ENCODE results near the gene GAK. TPM values are rescaled to one million over a fixed set of nuclear protein-coding genes. Genes with fewer than 3 reads are reported as not detected.
"Not testable (repeated sequence)": the region's sequence is repeated elsewhere in the genome, so short reads cannot be mapped to it uniquely, and the experiment has no call there.

Gene GAK
- total RNA-seq, 2 donors from 2014 or later, result 104 to 121 TPM

GRCh38 chr4:929096-929765, 2.9 kb downstream of the GAK start:
- no peak for TF ChIP-seq CTCF (conservative IDR thresholded peaks at IDR 0.05)
- Histone ChIP-seq H3K4me3 (ENCODE audit: low read length) (no peak overlapping the region), H3K27ac (ENCODE audit: low read depth, low read length) (no peak overlapping the region), H3K4me1 (ENCODE audit: control insufficient read depth, insufficient read depth, low read length) (peaks cover 7% of the 10 kb centered on the region), H3K9ac (ENCODE audit: extremely low read depth, low read length, poor library complexity, severe bottlenecking) (no peak overlapping the region), H3K36me3 (ENCODE audit: control insufficient read depth, insufficient read depth, low read length) (peaks cover 6% of the 10 kb centered on the region), H3K9me3 (ENCODE audit: control insufficient read depth, low read length) (no peaks in the 10 kb centered on the region), H3K27me3 (ENCODE audit: control insufficient read depth, insufficient read depth, low read length, poor library complexity, severe bottlenecking) (peaks cover 3% of the 10 kb centered on the region)
- peaks cover 32% of the 10 kb centered on the region for H3K4me1 Mint-ChIP-seq
- DNase-seq, result peak; percentile 24
- no peaks in the 10 kb centered on the region for H3K9me3 Mint-ChIP-seq
- peaks cover under 1% of the 10 kb centered on the region for H3K27me3 Mint-ChIP-seq (ENCODE audit: insufficient read depth)
- H3K27ac Mint-ChIP-seq, result no peak overlapping the region
- H3K36me3 Mint-ChIP-seq (ENCODE audit: low read depth), result no peaks in the 10 kb centered on the region
- H3K4me3 Mint-ChIP-seq, result no peak overlapping the region
- WGBS, 2 experiments (ENCODE audit: insufficient coverage in 1 of 2, insufficient read length in 1 of 2), result 94 to 100% methylated on average over 5 to 17 of the region's 17 CpGs

GRCh38 chr4:927566-927965, 4.5 kb downstream of the GAK start:
- peaks cover 28% of the 10 kb centered on the region for H3K4me1 Mint-ChIP-seq
- H3K9me3 Mint-ChIP-seq; H3K36me3 Mint-ChIP-seq (ENCODE audit: low read depth); H3K27me3 Mint-ChIP-seq (ENCODE audit: insufficient read depth); H3K27me3 ChIP-seq (ENCODE audit: control insufficient read depth, insufficient read depth, low read length, poor library complexity, severe bottlenecking); H3K27ac ChIP-seq (ENCODE audit: low read depth, low read length); H3K9ac ChIP-seq (ENCODE audit: extremely low read depth, low read length, poor library complexity, severe bottlenecking); H3K4me3 ChIP-seq (ENCODE audit: low read length); H3K9me3 ChIP-seq (ENCODE audit: control insufficient read depth, low read length); H3K4me1 ChIP-seq (ENCODE audit: control insufficient read depth, insufficient read depth, low read length); H3K4me3 Mint-ChIP-seq; H3K27ac Mint-ChIP-seq; H3K36me3 ChIP-seq (ENCODE audit: control insufficient read depth, insufficient read depth, low read length): not testable (repeated sequence)
- DNase-seq, result peak; percentile 41
- WGBS, 2 experiments (ENCODE audit: insufficient coverage in 1 of 2, insufficient read length in 1 of 2), result 95% methylated on average over 4 to 19 of the region's 21 CpGs

GRCh38 chr4:926538-926937, 5.6 kb downstream of the GAK start:
- H3K27ac Mint-ChIP-seq, result no peak overlapping the region
- H3K36me3 ChIP-seq (ENCODE audit: control insufficient read depth, insufficient read depth, low read length), result peaks cover 6% of the 10 kb centered on the region
- H3K4me3 ChIP-seq (ENCODE audit: low read length), result no peak overlapping the region
- H3K9ac ChIP-seq (ENCODE audit: extremely low read depth, low read length, poor library complexity, severe bottlenecking), result no peak overlapping the region
- H3K4me3 Mint-ChIP-seq, result no peak overlapping the region
- H3K4me1 ChIP-seq (ENCODE audit: control insufficient read depth, insufficient read depth, low read length), result peaks cover 7% of the 10 kb centered on the region
- no peaks in the 10 kb centered on the region for H3K27me3 Mint-ChIP-seq (ENCODE audit: insufficient read depth)
- H3K27me3 ChIP-seq (ENCODE audit: control insufficient read depth, insufficient read depth, low read length, poor library complexity, severe bottlenecking), result no peaks in the 10 kb centered on the region
- H3K4me1 Mint-ChIP-seq, result peaks cover 28% of the 10 kb centered on the region
- H3K36me3 Mint-ChIP-seq (ENCODE audit: low read depth), result peaks cover 6% of the 10 kb centered on the region
- peak; percentile 91 for DNase-seq
- peak; percentile 83 for TF ChIP-seq CTCF (conservative IDR thresholded peaks at IDR 0.05)
- 71 to 80% methylated on average over 2 to 11 of the region's 17 CpGs for WGBS, 2 experiments (ENCODE audit: insufficient coverage in 1 of 2, insufficient read length in 1 of 2)
- no peak overlapping the region for H3K27ac ChIP-seq (ENCODE audit: low read depth, low read length)
- H3K9me3 ChIP-seq (ENCODE audit: control insufficient read depth, low read length), result no peaks in the 10 kb centered on the region
- H3K9me3 Mint-ChIP-seq, result no peaks in the 10 kb centered on the region
